Measurements from ENCODE around the gene FZR1.

The FZR1 gene

GRCh38 chr19:3585301-3586126 lies 79.4 kb downstream of the FZR1 start, which contains the start of gene GIPC3:
Gene GIPC3, plus strand, starts transcription at chr19:3585478. Its CDS starts 120 bp downstream, at chr19:3585598.
- H3K4me3 Mint-ChIP-seq = peak within 1 kb of the TSS; percentile 44
- H3K36me3 Mint-ChIP-seq = peaks cover 2% of the 10 kb centered on the region
- peaks cover 3% of the 10 kb centered on the region for H3K4me1 Mint-ChIP-seq (ENCODE audit: low read depth)
- H3K27me3 Mint-ChIP-seq = no peaks in the 10 kb centered on the region
- H3K9me3 Mint-ChIP-seq (ENCODE audit: low read depth) = no peaks in the 10 kb centered on the region
- H3K27ac Mint-ChIP-seq = no peak within 1 kb of the TSS

- peaks cover 3% of the 10 kb centered on the region for H3K4me1 Mint-ChIP-seq (ENCODE audit: low read depth)
- peak overlapping the region; percentile 44 for H3K4me3 Mint-ChIP-seq
- no peaks in the 10 kb centered on the region for H3K9me3 Mint-ChIP-seq (ENCODE audit: low read depth)
- H3K27me3 Mint-ChIP-seq = no peaks in the 10 kb centered on the region
- H3K27ac Mint-ChIP-seq = no peak overlapping the region
- H3K36me3 Mint-ChIP-seq = peaks cover 2% of the 10 kb centered on the region
Measured at GRCh38 chr19:3586127-3586626, 80.1 kb downstream of the FZR1 start.

- Mint-ChIP-seq H3K4me3 (no peak overlapping the region), H3K36me3 (peaks cover 2% of the 10 kb centered on the region), H3K4me1 (ENCODE audit: low read depth) (peaks cover 3% of the 10 kb centered on the region), H3K27ac (no peak overlapping the region), H3K9me3 (ENCODE audit: low read depth) (no peaks in the 10 kb centered on the region), H3K27me3 (no peaks in the 10 kb centered on the region)
Measured at GRCh38 chr19:3586707-3587346, 80.7 kb downstream of the FZR1 start.

Data from activated naive CD8-positive, alpha-beta T cell (primary cell).